Measurements from ENCODE around the gene OR5T2.
"Not testable (repeated sequence)": the region's sequence is repeated elsewhere in the genome, so short reads cannot be mapped to it uniquely, and the experiment has no call there.

OR5T2 gene

GRCh38 chr11:56234155-56234554 lies at the start of gene OR5T2:
Gene OR5T2 (minus strand): TSS chr11:56234255. CDS start chr11:56233062, 1,193 bp downstream.
- no peak for DNase-seq

GRCh38 chr11:56273854-56274253 lies 39.8 kb upstream of the OR5T2 start, which contains the start of gene OR5T1:
Gene OR5T1 (plus strand): TSS chr11:56274154. CDS start chr11:56275639, 1,485 bp downstream.
- DNase-seq, result no peak

DNA sequence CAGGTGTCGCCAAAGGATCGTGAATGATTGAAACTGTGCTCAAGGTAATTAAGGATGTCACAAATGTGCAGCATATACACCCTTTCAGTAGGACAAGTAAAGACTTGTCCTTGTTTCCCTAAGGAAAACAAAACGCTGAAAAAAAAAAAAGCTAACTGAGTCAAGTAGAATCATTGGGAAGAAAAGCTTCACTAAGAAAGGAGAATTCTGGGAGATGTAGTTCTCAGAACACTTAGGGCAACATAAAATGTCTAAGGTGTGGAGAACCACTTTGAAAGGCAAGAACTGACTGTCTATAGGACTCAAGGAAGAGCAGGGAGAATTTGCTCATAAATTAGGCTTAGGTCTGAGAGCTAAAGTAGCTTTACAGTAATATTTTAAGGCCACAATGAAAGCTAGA lies 37.0 kb upstream of the OR5T2 start:
- no peak for DNase-seq

DNA sequence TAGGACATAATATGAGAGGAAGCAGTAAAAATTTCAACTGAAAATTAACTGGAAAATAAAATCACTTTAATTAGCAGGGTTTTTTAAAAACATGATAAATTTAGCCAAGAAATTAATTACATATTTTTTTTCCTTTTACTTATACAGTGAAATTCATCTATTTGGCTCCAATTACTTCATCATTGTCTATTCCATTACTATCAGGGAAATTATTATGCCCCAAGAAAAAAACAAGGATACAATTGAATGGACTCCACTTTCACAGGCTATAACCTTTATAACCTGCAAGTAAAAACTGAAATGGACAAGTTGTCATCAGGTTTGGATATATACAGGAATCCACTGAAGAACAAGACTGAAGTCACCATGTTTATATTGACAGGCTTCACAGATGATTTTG lies 17.9 kb upstream of the OR5T2 start, which contains the start of gene OR5T3:
Gene OR5T3 (plus strand): TSS at position 301 of the 400 bp plus-strand sequence. CDS start 0 bp downstream, at position 301.
- no peak for DNase-seq

DNA sequence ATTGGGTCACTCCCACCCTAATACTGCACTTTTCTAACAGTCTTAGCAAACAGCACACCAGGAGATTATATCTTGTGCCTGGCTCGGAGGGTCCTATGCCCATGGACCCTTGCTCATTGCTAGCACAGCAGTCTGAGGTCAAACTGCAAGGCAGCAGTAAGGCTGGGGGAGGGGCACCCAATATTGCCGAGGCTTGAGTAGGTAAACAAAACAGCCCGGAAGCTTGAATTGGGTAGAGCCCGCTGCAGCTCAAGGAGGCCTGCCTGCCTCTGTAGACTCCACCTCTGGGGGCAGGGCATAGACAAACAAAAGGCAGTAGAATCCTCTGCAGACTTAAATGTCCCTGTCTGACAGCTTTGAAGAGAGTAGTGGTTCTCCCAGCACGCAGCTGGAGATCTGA lies 14.3 kb downstream of the OR5T2 start:
- DNase-seq, result not testable (repeated sequence)

- no peak for DNase-seq
Measured at GRCh38 chr11:56214537-56214936, 19.5 kb downstream of the OR5T2 start.

GRCh38 chr11:56207790-56208189 lies 26.3 kb downstream of the OR5T2 start:
- no peak for DNase-seq

DNA sequence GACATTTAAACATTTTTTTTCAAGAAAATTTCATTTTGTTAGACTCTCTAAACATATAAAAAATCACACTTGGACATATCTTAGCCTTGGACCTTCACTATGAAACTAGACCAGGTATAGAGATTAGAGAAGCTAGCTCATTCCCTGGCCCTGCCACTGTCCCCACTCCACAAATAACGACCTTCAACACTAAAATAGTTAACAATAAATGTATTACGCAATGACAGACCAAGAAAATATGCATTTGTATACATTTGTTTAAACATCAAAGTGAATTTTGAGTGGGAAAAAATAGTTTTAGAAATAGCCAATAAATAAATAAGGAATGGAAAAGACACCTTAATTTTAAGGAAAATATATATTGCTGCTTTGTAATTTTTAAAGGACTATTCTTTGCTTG lies 36.7 kb downstream of the OR5T2 start:
- DNase-seq, result no peak

DNA sequence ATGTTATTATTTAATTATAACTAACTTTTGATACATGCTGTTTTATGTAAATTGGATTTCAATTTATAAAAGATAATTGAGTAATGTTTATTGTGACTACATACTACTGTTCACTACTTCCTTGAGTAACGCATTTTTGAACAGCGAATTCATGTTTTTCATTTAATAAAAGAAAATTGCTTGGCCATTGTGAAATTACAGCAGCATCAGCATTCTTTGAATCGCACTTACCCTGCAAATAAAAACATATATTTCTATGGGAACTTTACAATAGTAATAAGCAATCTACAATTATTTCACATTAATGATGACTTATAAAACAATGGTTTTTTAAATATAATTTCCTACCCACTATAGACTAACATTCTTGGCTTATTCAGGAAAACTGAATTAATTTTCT lies 37.4 kb downstream of the OR5T2 start:
- DNase-seq, result no peak

GRCh38 chr11:56188602-56189001 lies 45.5 kb downstream of the OR5T2 start:
- no peak for DNase-seq

- DNase-seq, result no peak
Measured at GRCh38 chr11:56183459-56183858, 50.6 kb downstream of the OR5T2 start.

Measured in hematopoietic multipotent progenitor cell treated with erythropoietin and hydrocortisone succinate and interleukin-3 and kit ligand, for 8 days (in vitro differentiated cells).